Astrocyte of the hippocampus (primary cell): ENCODE measurements around the gene LAP3.

ENCODE experiments used
- DNase-seq: peaks from one replicate; pipeline ENCODE4 v3.0.0; 2011; ENCODE audit warnings: low read depth, low spot score

Gene LAP3

GRCh38 chr4:17616283-17616682, 39.3 kb downstream of the LAP3 start:
- DNase-seq: no peak

DNA sequence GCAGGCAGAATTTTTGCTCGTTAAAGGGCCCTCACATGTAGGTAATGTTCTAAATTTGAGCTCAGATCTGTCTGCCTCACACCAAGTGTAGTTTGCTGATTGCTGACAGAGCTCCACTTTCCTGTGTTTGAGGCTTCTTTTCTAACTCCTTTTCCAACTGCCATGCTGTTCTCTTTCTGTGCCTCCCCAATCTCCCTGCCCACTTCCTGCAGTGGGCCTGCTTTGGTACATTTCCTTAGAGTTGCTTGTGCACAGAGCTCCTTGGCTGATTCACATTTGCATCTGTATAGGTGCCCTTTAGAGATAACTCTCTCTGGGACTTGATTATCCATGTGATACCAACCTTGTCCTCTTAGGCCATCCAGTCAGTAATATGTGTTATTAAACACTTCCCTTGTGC, 41.9 kb downstream of the LAP3 start:
- no peak for DNase-seq

DNA sequence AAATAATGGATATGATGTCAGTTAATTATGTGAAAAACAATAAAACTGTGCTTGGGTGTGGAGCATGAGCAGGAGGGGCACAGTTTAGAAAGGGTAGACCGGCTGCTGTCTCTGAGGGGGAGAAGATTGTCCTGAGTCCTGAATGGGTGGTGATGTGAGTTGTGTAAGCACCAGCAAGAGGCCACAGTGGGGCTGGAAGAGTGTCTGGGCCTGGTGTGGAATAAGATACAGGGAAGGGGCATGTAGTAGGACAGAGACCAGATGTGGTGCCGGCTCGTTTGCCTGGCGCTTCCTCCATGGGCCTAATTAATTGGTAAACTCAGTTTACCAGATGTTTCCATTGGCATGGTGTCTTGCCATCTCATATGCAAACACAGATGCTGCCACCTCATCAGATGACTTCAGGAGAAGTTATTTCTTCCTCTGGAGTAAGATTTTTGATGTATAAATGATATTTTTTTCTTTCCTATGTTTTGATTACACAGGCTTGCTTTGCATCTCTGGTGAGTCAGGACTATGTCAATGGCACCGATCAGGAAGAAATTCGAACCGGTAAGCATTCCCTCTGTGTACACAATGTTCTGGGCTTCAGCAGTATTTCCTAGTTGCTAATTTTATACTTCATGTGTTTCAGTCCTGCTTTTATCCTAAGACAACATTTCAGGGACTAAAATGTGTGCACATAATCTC, 42.6 kb downstream of the LAP3 start:
- no peak for DNase-seq

- no peak for DNase-seq
Observed at GRCh38 chr4:17623451-17624001, 46.5 kb downstream of the LAP3 start.

DNA sequence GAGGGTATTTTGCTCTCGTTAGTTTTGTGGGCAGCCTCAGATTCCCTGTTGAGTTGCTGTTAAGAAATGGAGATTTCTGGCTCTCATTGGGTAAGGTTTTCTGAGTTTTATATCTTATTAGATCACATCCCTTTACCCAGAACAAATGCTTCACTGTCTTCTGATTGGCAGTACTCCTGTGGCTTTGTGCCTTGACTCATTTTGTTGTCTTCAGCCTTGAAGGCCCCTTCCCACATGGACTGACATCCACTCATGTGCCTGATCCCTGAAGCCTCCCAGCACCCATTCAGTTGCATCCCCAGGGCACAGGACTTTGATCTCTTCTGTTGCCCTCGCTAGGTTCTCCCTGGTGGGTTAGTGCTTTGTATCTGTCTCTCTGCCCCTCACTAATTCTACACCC, 47.8 kb downstream of the LAP3 start:
- DNase-seq: no peak

DNA sequence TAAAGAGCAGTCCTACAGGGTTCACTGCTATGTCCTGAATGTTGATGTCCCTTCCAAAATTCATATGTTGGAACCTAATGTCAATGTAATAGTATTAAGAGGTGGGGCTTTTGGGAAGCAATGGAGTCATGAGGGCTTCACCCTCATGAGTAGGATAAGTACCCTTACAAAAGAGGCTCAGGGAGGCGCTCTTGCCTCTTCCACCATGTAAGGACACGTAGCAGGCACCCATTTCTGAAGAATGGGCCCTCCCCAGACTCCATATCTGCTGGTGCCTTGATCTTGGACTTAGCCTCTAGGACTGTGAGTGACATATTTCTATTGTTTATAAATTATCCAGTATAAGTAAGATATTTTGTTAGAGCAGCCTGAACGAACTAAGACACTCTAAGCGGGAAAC, 53.2 kb downstream of the LAP3 start:
- DNase-seq: no peak

DNA sequence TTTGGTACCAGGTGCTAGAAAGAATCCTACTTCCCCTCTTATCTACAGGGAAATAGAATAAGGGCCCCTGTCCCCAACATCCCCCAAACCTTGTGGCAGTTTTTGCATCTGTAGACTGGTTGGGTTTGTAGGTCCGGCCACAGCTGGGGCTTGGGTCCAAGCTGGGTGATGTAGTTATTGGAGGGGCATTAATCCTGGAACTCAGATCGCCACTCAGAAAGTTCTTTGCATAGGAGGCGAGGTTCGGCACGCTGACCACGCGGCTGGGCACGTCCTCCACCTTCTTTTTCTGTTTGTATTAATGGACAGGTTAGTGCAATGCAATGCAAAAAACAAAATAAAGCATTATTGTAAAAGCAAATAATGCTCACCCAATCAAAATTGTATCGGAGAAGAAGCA, 56.6 kb downstream of the LAP3 start:
- DNase-seq: no peak

DNA sequence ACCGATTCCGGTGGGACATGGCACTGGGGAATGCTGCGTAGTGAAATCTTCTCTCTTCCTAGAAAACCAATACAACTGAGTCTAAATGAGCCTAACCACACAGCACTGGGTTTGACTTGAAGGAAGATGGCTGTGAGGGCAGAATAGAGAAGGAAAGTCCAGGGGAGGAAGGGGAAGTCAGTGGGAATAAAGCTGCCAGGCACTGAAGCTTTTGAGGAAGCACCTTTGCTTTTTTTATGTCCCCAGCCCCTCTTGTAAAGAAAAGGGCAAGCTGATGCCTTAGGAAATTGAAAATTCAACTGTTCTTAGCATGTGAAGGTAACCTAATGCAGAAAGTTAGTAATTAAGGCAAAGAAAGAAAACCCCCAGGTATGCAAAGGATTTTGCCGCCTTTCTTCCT, 58.1 kb downstream of the LAP3 start:
- no peak for DNase-seq

- DNase-seq: no peak
Observed at GRCh38 chr4:17636341-17636695, 59.3 kb downstream of the LAP3 start.

DNA sequence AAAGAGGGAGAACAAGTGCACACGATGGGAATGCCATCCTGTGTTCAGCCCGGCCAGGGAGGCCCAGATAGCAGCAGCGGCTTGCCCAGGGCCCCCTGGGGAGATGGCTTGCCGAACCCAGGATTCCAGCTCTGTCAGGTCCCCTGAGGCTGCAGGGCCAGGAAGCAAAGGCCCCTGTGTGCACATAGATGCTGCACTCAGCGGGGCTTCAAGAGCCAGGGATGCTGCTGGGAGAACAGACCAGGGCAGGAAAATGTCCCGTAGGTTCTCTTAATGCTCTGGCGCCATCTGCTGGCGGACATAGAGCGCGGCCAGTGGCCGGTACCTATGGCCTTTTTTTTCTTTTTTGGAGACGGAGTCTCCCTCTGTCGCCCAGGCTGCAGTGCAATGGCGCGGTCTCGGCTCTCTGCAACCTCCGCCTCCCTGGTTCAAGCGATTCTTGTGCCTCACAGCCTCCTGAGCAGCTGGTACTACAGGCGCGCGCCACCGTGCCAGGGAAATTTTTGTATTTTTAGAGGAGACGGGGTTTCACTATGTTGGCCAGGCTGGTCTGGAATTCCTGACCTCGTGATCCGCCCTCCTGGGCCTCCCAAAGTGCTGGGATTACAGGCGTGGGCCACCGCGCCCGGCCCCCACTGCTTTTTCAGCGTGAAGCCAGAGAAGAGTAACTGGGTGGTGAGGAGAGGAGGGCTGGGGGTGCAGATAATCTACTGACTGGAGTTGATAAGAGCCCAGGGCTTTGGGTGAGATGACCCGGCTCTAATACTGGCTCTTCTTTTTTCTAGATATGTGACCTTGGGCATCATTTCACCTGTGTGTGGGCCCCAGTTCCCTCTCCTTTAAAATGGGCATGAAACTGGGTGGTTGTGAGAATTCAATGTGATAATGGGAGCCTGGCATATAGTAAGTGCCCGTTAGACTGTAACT, 60.0 kb downstream of the LAP3 start:
- DNase-seq: peak; percentile 89

DNA sequence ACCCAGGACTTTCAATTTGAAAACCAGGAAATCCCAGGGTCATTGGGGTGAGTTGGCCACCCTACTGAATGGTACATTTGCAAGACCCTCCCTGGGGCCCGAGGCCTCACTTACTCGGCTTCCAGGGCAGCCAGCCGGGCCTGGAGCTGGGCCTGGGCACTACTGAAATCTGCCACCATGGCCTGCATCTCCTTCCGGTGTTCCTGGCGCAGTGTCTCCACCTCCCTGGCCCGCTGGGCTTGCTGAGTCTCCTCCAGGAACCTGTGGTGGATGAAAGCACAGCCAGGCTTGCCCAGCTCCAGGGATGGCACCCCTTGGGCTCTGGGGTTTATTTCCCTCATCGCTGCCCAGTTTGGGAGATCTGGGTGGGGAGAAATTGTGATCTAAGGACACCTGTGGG, 62.1 kb downstream of the LAP3 start:
- no peak for DNase-seq

GRCh38 chr4:17642398-17642783, 65.4 kb downstream of the LAP3 start:
- no peak for DNase-seq

GRCh38 chr4:17646693-17647092, 69.7 kb downstream of the LAP3 start:
- no peak for DNase-seq

- no peak for DNase-seq
Observed at GRCh38 chr4:17647176-17647806, 70.3 kb downstream of the LAP3 start.

GRCh38 chr4:17647927-17648326, 70.9 kb downstream of the LAP3 start:
- DNase-seq: no peak

- DNase-seq: no peak
Observed at GRCh38 chr4:17650406-17650805, 73.4 kb downstream of the LAP3 start.

GRCh38 chr4:17654701-17655100, 77.7 kb downstream of the LAP3 start:
- DNase-seq: no peak

- DNase-seq: no peak
Observed at GRCh38 chr4:17657090-17657489, 80.1 kb downstream of the LAP3 start.
